Liver (tissue), 9 donors: ENCODE measurements around the gene SLPI. TPM values are rescaled to one million over a fixed set of nuclear protein-coding genes. Genes with fewer than 3 reads are reported as not detected.

Experiments
- DNase-seq: peaks from one replicate; pipeline ENCODE4 v3.0.0-alpha.2; 2017; ENCODE audit warnings: low spot score
- H3K27ac ChIP-seq, 2 donors: one replicate each; pipeline ENCODE4 v1.7.0; 2013; ENCODE audit warnings: inconsistent platforms in 2 of 2, low read length in 2 of 2, control low read depth in 1 of 2, low read depth in 1 of 2, mild to moderate bottlenecking in 1 of 2
- H3K27me3 ChIP-seq, 4 donors: one replicate each; pipeline versions ENCODE4 v1.6.1 to v1.7.0; 2013; ENCODE audit warnings: low read length in 3 of 4, inconsistent platforms in 1 of 4, mild to moderate bottlenecking in 1 of 4, moderate library complexity in 1 of 4; ENCODE audit not compliant: control insufficient read depth in 4 of 4, insufficient read depth in 4 of 4
- H3K36me3 ChIP-seq, 4 donors: one replicate each; pipeline versions ENCODE4 v1.6.1 to v1.7.0; 2013; ENCODE audit warnings: low read length in 3 of 4, mild to moderate bottlenecking in 3 of 4, low read depth in 1 of 4, moderate library complexity in 1 of 4; ENCODE audit not compliant: control insufficient read depth in 4 of 4, insufficient read depth in 3 of 4
- H3K4me1 ChIP-seq, 4 donors: one replicate each; pipeline versions ENCODE4 v1.6.1 to v1.7.0; 2013; ENCODE audit warnings: low read length in 3 of 4, mild to moderate bottlenecking in 3 of 4, moderate library complexity in 1 of 4; ENCODE audit not compliant: control insufficient read depth in 4 of 4, insufficient read depth in 4 of 4
- H3K4me3 ChIP-seq, 3 donors: one replicate each; pipeline versions ENCODE4 v1.6.1 to v1.7.0; 2013; ENCODE audit warnings: low read length in 3 of 3, control low read depth in 1 of 3, low read depth in 1 of 3, mild to moderate bottlenecking in 1 of 3
- H3K9ac ChIP-seq, 2 donors: one replicate each; pipeline ENCODE4 v1.7.0; 2013; ENCODE audit warnings: low read length in 2 of 2, mild to moderate bottlenecking in 2 of 2, moderate library complexity in 2 of 2, control low read depth in 1 of 2, low read depth in 1 of 2
- H3K9me3 ChIP-seq, 4 donors: one replicate each; pipeline versions ENCODE4 v1.6.1 to v1.7.0; 2013; ENCODE audit warnings: low read length in 3 of 4; ENCODE audit not compliant: control insufficient read depth in 4 of 4
- ATF3 ChIP-seq: IDR thresholded peaks from 2 replicates; pipeline ENCODE4 v1.6.1; 2016; ENCODE audit warnings: antibody characterized with exemption
- CTCF ChIP-seq: fragments of 150-350 bp; IDR thresholded peaks from 2 replicates; pipeline ENCODE4 v1.5.1; 2017; ENCODE audit warnings: improper control_type of control experiment, low read depth, low read length; ENCODE audit not compliant: missing input control
- EGR1 ChIP-seq, 2 donors: IDR thresholded peaks; 2 replicates each; pipeline ENCODE4 v1.6.1; 2016 to 2018; ENCODE audit warnings: antibody characterized with exemption in 2 of 2, low read depth in 2 of 2
- FOXA1 ChIP-seq: IDR thresholded peaks from 2 replicates; pipeline ENCODE4 v1.6.1; 2016; ENCODE audit warnings: antibody characterized with exemption
- FOXA2 ChIP-seq: IDR thresholded peaks from 2 replicates; pipeline ENCODE4 v1.6.1; 2016; ENCODE audit warnings: antibody characterized with exemption
- GABPA ChIP-seq, 2 donors: IDR thresholded peaks in 1 of 2; conservative IDR thresholded peaks in 1 of 2; 2 replicates each; pipeline ENCODE4 v1.6.1; 2016; ENCODE audit warnings: antibody characterized with exemption in 2 of 2, mild to moderate bottlenecking in 1 of 2, moderate library complexity in 1 of 2
- HNF4A ChIP-seq, 2 donors: conservative IDR thresholded peaks; 2 replicates each; pipeline ENCODE4 v1.6.1; 2016; ENCODE audit warnings: antibody characterized with exemption in 2 of 2, mild to moderate bottlenecking in 2 of 2
- HNF4G ChIP-seq: IDR thresholded peaks from 2 replicates; pipeline ENCODE4 v1.6.1; 2016; ENCODE audit warnings: antibody characterized with exemption
- JUND ChIP-seq, 2 donors: IDR thresholded peaks; 2 replicates each; pipeline ENCODE4 v1.6.1; 2016; ENCODE audit warnings: antibody characterized with exemption in 2 of 2
- MAX ChIP-seq: IDR thresholded peaks from 2 replicates; pipeline ENCODE4 v1.6.1; 2016; ENCODE audit warnings: antibody characterized with exemption
- NR2F2 ChIP-seq: IDR thresholded peaks from 2 replicates; pipeline ENCODE4 v1.6.1; 2016; ENCODE audit warnings: antibody characterized with exemption
- RAD21 ChIP-seq, 2 donors: IDR thresholded peaks; 2 replicates each; pipeline ENCODE4 v1.6.1; 2016; ENCODE audit warnings: antibody characterized with exemption in 2 of 2, mild to moderate bottlenecking in 2 of 2
- RXRA ChIP-seq, 2 donors: IDR thresholded peaks; 2 replicates each; pipeline ENCODE4 v1.6.1; 2017 to 2018; ENCODE audit warnings: antibody characterized with exemption in 2 of 2, mild to moderate bottlenecking in 1 of 2
- SP1 ChIP-seq: IDR thresholded peaks from 2 replicates; pipeline ENCODE4 v1.6.1; 2018; ENCODE audit warnings: antibody characterized with exemption, mild to moderate bottlenecking
- TAF1 ChIP-seq: conservative IDR thresholded peaks from 2 replicates; pipeline ENCODE4 v1.6.1; 2016; ENCODE audit warnings: antibody characterized with exemption, mild to moderate bottlenecking
- YY1 ChIP-seq: IDR thresholded peaks from 2 replicates; pipeline ENCODE4 v1.6.1; 2016; ENCODE audit warnings: antibody characterized with exemption, mild to moderate bottlenecking
- WGBS: extraction: QIAGEN DNeasy Blood & Tissue Kit; methylation state at CpG from one replicate; pipeline ENCODE4 v1.1.7; 2013; 5-methylcytosine and 5-hydroxymethylcytosine counted together
- polyA plus RNA-seq, 2 donors: library from polyadenylated mRNA; stranded (reverse) in 1 of 2; unstranded in 1 of 2; fragments of 200-250 nt in 1 of 2; fragments of >200 nt in 1 of 2; fragmentation: Nextera tagmentation in 1 of 2; extraction: Ambion mirVana in 1 of 2; gene quantifications; one replicate each; pipeline versions ENCODE4 v1.2.1 to v1.2.3, GENCODE V29; 2013 to 2015
- total RNA-seq, 2 donors: library from RNA; depleted of rRNA; stranded (reverse); fragments of >200 nt; gene quantifications; one replicate each; pipeline ENCODE4 v1.2.3, GENCODE V29; 2014
- donor health status: healthy.
- donor health status: healthy.
- donor health status: healthy.
- donor health status: healthy.
- donor health status: healthy.

Gene SLPI
- total and polyA plus RNA-seq, 4 donors = 1.9 to 308 (median 93.9) TPM

DNA sequence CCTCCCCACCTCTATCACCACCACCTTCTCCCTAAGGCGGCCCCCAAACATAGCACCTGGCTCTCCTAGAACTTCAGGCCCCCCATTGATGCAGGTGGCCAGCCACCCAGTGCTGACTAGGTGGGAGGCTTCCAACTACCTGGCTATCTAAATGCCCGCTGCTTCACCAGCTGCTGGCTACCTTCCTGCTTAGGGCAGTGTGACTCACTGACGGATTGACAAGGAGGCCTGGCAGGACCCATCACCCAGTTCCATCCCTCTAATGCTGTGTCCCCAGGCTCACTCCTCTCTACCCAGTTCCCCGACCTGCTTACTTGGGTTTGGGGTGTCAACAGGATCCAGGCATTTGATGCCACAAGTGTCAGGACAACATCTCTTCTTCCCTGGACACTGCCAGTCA is 1.1 kb downstream of the SLPI start:
- H3K9ac ChIP-seq = no peak overlapping the region
- no peaks in the 10 kb centered on the region for H3K27me3 ChIP-seq
- peaks cover 5 to 49% (median 32%) of the 10 kb centered on the region in 4 donors for H3K4me1 ChIP-seq
- H3K36me3 ChIP-seq = no peaks in the 10 kb centered on the region
- H3K9me3 ChIP-seq = no peaks in the 10 kb centered on the region
- no peak overlapping the region for H3K4me3 ChIP-seq
- no peak overlapping the region for H3K27ac ChIP-seq
- TF ChIP-seq HNF4G = no peak
- TF ChIP-seq TAF1 = no peak
- TF ChIP-seq HNF4A (conservative IDR thresholded peaks at IDR 0.05) = no peak
- TF ChIP-seq EGR1 (IDR thresholded peaks at IDR 0.05; ENCODE audit: low read depth in 2 of 2) = no peak
- TF ChIP-seq JUND (IDR thresholded peaks at IDR 0.05) = no peak
- no peak for TF ChIP-seq SP1
- no peak for TF ChIP-seq FOXA2
- no peak for TF ChIP-seq CTCF
- no peak for TF ChIP-seq RXRA (IDR thresholded peaks at IDR 0.05)
- no peak for TF ChIP-seq MAX
- TF ChIP-seq ATF3 = no peak
- TF ChIP-seq NR2F2 = no peak
- TF ChIP-seq RAD21 (IDR thresholded peaks at IDR 0.05) = no peak
- TF ChIP-seq GABPA (IDR thresholded peaks at IDR 0.05 in 1 of 2, conservative IDR thresholded peaks at IDR 0.05 in 1 of 2) = no peak
- DNase-seq = no peak
- WGBS = 90% methylated on average over 4 of the region's 4 CpGs

DNA sequence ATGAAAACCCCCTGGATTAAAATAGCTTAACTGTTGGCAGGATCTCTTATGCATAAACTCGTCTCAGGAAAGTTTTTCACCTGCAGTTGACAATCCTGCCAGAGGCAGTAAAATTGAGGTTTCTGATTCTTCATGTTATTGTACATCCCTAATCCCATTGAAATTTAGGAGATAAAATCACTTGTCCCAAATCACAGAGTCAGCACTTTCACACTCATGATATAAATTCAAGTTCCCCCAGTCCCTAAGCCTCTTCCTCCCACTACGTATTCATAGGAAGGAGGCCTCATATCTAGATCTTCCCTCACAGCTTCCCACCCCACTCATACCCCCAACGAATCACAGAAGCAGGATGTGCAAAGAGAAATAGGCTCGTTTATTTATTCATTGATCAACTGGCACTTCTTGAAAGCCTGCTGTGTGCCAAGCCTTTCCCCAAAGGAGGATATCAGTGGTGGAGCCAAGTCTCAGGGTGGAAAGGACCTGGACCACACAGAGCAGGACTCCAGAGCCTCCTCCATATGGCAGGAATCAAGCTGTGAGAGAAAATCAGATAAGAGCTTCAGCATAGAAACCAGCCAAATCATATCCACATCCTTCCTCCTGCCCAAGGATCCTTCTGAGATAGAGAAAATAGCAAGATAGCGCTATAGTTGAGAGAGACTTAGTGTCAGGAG is 2.3 kb downstream of the SLPI start:
- no peaks in the 10 kb centered on the region for H3K36me3 ChIP-seq
- no peaks in the 10 kb centered on the region for H3K27me3 ChIP-seq
- H3K9ac ChIP-seq = no peak overlapping the region
- no peak overlapping the region for H3K4me3 ChIP-seq
- no peak for DNase-seq
- H3K9me3 ChIP-seq = no peaks in the 10 kb centered on the region
- peaks cover 5 to 49% (median 32%) of the 10 kb centered on the region in 4 donors for H3K4me1 ChIP-seq
- no peak overlapping the region for H3K27ac ChIP-seq
- no peak for TF ChIP-seq HNF4G
- TF ChIP-seq YY1 = no peak
- no peak for TF ChIP-seq RXRA (IDR thresholded peaks at IDR 0.05)
- no peak for TF ChIP-seq EGR1 (IDR thresholded peaks at IDR 0.05; ENCODE audit: low read depth in 2 of 2)
- WGBS = 52% methylated on average over 5 of the region's 5 CpGs

- Histone ChIP-seq H3K9me3 (no peaks in the 10 kb centered on the region), H3K36me3 (no peaks in the 10 kb centered on the region), H3K4me3 (no peak overlapping the region), H3K9ac (no peak overlapping the region), H3K27ac (no peak overlapping the region), H3K4me1 (peaks cover 5 to 31% (median 18%) of the 10 kb centered on the region in 4 donors), H3K27me3 (no peaks in the 10 kb centered on the region)
- TF ChIP-seq ATF3 (no peak), FOXA1 (no peak)
- DNase-seq = no peak
Measured at GRCh38 chr20:45248609-45249008, 5.8 kb downstream of the SLPI start.
